HL-60 (cell line): ENCODE results near the gene TBX21.

Experiments used
- GABPA ChIP-seq: IDR thresholded peaks from 2 replicates; pipeline ENCODE4 v1.6.1; 2012; ENCODE audit warnings: low read depth
- POLR2AphosphoS5 ChIP-seq: IDR thresholded peaks from 2 replicates; pipeline ENCODE4 v1.6.1; 2012; ENCODE audit warnings: low read depth
- TF ChIP-seq, protein P1 (sequence below): IDR thresholded peaks from one replicate; pipeline ENCODE4 v1.5.1; 2011; ENCODE audit warnings: low read length, control low read depth, inconsistent platforms; ENCODE audit not compliant: insufficient read depth
- TF ChIP-seq, protein P2 (sequence below): IDR thresholded peaks from 2 replicates; pipeline ENCODE4 v1.6.1; 2012; ENCODE audit warnings: low read depth; ENCODE audit not compliant: insufficient replicate concordance

DNA sequence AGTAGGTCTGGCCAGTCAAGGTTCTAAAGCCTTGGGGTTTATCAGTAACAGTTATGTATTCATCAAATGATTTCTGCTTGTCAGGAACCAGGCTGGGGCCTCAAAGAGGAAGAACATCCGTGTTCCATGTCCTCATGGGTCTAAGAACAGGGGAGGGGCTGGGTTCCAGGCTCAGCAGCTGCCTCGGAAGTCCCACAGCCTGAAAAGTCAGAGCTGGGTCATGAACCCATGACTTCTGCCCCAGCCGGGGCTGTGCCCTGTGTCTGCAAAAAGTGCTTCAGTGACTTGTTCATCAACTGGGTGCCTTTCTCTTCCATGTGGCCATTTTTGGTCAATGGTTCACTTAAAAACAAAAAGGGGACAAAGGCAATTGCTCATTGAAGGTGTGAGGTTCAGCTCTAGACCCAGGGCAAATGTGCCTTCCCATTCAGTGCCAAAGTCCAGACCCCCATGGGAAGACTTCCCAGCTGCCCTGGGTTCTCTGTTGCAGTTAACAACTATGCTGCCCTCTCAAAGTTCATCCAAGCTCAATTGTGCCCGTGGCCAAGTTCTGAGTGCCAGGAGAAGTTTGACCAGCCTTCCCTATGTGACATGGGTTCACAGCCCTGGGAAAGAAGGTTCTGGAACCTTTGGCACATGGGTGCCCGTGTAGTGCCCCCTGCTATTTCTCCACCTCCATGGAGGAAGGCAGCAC is 20.6 kb upstream of the TBX21 start:
- TF ChIP-seq, protein P1, sequence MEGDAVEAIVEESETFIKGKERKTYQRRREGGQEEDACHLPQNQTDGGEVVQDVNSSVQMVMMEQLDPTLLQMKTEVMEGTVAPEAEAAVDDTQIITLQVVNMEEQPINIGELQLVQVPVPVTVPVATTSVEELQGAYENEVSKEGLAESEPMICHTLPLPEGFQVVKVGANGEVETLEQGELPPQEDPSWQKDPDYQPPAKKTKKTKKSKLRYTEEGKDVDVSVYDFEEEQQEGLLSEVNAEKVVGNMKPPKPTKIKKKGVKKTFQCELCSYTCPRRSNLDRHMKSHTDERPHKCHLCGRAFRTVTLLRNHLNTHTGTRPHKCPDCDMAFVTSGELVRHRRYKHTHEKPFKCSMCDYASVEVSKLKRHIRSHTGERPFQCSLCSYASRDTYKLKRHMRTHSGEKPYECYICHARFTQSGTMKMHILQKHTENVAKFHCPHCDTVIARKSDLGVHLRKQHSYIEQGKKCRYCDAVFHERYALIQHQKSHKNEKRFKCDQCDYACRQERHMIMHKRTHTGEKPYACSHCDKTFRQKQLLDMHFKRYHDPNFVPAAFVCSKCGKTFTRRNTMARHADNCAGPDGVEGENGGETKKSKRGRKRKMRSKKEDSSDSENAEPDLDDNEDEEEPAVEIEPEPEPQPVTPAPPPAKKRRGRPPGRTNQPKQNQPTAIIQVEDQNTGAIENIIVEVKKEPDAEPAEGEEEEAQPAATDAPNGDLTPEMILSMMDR = no peak
- TF ChIP-seq POLR2AphosphoS5 (no peak), GABPA (no peak)
- TF ChIP-seq, protein P2, sequence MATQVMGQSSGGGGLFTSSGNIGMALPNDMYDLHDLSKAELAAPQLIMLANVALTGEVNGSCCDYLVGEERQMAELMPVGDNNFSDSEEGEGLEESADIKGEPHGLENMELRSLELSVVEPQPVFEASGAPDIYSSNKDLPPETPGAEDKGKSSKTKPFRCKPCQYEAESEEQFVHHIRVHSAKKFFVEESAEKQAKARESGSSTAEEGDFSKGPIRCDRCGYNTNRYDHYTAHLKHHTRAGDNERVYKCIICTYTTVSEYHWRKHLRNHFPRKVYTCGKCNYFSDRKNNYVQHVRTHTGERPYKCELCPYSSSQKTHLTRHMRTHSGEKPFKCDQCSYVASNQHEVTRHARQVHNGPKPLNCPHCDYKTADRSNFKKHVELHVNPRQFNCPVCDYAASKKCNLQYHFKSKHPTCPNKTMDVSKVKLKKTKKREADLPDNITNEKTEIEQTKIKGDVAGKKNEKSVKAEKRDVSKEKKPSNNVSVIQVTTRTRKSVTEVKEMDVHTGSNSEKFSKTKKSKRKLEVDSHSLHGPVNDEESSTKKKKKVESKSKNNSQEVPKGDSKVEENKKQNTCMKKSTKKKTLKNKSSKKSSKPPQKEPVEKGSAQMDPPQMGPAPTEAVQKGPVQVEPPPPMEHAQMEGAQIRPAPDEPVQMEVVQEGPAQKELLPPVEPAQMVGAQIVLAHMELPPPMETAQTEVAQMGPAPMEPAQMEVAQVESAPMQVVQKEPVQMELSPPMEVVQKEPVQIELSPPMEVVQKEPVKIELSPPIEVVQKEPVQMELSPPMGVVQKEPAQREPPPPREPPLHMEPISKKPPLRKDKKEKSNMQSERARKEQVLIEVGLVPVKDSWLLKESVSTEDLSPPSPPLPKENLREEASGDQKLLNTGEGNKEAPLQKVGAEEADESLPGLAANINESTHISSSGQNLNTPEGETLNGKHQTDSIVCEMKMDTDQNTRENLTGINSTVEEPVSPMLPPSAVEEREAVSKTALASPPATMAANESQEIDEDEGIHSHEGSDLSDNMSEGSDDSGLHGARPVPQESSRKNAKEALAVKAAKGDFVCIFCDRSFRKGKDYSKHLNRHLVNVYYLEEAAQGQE = no peak
